ENCODE measurements around the gene KANSL1.

KANSL1 gene

DNA sequence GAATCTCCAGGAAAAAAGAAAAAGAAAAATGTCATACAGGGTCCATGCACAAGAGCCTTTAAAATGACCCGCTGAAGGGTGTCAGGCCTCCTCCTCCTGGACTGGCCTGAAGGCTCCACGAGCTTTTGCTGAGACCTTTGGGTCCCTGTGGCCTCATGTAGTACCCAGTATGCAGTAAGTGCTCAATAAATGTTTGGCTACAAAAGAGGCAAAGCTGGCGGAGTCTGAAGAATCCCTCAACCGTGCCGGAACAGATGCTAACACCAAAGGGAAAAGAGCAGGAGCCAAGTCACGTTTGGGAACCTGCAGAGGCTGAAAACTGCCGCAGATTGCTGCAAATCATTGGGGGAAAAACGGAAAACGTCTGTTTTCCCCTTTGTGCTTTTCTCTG lies 193.3 kb downstream of the KANSL1 start:
- DNase-seq (ENCODE audit: extremely low read depth, low read depth): no peak

DNA sequence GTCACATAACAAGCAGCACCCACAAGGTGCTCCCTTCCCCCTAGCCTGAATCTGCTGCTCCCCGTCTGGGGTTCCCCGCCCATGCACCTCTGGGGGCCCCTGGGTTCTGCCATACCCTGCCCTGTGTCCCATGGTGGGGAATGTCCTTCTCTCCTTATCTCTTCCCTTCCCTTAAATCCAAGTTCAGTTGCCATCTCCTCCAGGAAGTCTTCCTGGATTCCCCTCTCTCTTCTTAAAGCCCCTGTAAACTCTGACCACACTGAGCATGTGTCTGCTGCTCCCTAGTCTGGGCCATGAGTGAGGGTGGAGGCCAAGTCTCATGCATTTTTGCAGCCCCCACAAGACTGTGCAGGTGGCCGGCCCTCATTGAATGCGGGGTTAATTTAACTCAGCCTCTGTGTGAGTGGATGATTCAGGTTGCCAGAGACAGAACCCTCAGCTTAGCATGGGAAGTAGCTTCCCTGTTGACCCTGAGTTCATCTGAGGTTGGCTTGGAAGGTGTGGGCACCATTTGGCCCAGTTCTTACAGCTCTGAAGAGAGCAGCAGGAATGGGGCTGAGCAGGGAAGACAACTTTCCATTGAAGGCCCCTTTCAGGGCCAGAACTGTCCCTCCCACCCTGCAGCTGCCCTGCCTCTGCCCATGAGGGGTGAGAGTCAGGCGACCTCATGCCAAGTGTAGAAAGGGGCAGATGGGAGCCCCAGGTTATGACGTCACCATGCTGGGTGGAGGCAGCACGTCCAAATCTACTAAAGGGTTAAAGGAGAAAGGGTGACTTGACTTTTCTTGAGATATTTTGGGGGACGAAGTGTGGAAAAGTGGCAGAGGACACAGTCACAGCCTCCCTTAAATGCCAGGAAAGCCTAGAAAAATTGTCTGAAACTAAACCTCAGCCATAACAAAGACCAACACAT lies 194.0 kb downstream of the KANSL1 start, which contains the start of gene STH:
STH (plus strand) TSS at position 264 of the 913 bp plus-strand sequence; CDS start at position 294, 30 bp downstream.
- TF ChIP-seq, protein P1, sequence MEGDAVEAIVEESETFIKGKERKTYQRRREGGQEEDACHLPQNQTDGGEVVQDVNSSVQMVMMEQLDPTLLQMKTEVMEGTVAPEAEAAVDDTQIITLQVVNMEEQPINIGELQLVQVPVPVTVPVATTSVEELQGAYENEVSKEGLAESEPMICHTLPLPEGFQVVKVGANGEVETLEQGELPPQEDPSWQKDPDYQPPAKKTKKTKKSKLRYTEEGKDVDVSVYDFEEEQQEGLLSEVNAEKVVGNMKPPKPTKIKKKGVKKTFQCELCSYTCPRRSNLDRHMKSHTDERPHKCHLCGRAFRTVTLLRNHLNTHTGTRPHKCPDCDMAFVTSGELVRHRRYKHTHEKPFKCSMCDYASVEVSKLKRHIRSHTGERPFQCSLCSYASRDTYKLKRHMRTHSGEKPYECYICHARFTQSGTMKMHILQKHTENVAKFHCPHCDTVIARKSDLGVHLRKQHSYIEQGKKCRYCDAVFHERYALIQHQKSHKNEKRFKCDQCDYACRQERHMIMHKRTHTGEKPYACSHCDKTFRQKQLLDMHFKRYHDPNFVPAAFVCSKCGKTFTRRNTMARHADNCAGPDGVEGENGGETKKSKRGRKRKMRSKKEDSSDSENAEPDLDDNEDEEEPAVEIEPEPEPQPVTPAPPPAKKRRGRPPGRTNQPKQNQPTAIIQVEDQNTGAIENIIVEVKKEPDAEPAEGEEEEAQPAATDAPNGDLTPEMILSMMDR (IDR thresholded peaks at IDR 0.05; ENCODE audit: low read depth, low read length, missing control alignments): no peak
- DNase-seq (ENCODE audit: extremely low read depth, low read depth): no peak

More for the DNA sequence above, 193.3 kb downstream of the KANSL1 start:
- TF ChIP-seq, protein P1 (IDR thresholded peaks at IDR 0.05; ENCODE audit: low read depth, low read length, missing control alignments): no peak
- H3K4me3 ChIP-seq (replicated peaks; ENCODE audit: low read depth, low read length): no peak overlapping the region

DNA sequence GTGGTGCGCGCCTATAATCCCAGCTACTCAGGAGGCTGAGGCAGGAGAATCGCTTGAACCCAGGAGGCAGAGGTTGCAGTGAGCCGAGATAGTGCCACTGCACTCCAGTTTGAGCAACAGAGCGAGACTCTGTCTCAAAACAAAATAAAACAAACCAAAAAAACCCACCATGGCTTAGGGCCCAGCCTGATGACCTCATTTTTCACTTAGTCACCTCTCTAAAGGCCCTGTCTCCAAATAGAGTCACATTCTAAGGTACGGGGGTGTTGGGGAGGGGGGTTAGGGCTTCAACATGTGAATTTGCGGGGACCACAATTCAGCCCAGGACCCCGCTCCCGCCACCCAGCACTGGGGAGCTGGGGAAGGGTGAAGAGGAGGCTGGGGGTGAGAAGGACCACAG lies 195.6 kb downstream of the KANSL1 start:
- TF ChIP-seq, protein P1 (IDR thresholded peaks at IDR 0.05; ENCODE audit: low read depth, low read length, missing control alignments): no peak
- no peak overlapping the region for H3K4me3 ChIP-seq (replicated peaks; ENCODE audit: low read depth, low read length)
- no peak for DNase-seq (ENCODE audit: extremely low read depth, low read depth)

More for the DNA sequence above, 194.0 kb downstream of the KANSL1 start, which contains the start of gene STH:
- H3K4me3 ChIP-seq (replicated peaks; ENCODE audit: low read depth, low read length): no peak within 1 kb of the TSS

DNA sequence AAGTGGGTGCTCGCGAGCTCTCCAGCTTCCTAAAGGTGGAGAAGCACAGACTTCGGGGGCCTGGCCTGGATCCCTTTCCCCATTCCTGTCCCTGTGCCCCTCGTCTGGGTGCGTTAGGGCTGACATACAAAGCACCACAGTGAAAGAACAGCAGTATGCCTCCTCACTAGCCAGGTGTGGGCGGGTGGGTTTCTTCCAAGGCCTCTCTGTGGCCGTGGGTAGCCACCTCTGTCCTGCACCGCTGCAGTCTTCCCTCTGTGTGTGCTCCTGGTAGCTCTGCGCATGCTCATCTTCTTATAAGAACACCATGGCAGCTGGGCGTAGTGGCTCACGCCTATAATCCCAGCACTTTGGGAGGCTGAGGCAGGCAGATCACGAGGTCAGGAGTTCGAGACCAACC lies 196.1 kb downstream of the KANSL1 start:
- no peak overlapping the region for H3K4me3 ChIP-seq (replicated peaks; ENCODE audit: low read depth, low read length)
- DNase-seq (ENCODE audit: extremely low read depth, low read depth): no peak
- TF ChIP-seq, protein P1 (IDR thresholded peaks at IDR 0.05; ENCODE audit: low read depth, low read length, missing control alignments): no peak

DNA sequence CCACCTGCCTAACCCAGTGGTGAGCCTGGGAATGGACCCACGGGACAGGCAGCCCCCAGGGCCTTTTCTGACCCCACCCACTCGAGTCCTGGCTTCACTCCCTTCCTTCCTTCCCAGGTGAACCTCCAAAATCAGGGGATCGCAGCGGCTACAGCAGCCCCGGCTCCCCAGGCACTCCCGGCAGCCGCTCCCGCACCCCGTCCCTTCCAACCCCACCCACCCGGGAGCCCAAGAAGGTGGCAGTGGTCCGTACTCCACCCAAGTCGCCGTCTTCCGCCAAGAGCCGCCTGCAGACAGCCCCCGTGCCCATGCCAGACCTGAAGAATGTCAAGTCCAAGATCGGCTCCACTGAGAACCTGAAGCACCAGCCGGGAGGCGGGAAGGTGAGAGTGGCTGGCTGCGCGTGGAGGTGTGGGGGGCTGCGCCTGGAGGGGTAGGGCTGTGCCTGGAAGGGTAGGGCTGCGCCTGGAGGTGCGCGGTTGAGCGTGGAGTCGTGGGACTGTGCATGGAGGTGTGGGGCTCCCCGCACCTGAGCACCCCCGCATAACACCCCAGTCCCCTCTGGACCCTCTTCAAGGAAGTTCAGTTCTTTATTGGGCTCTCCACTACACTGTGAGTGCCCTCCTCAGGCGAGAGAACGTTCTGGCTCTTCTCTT lies 196.8 kb downstream of the KANSL1 start:
- H3K4me3 ChIP-seq (replicated peaks; ENCODE audit: low read depth, low read length): no peak overlapping the region
- TF ChIP-seq, protein P1 (IDR thresholded peaks at IDR 0.05; ENCODE audit: low read depth, low read length, missing control alignments): no peak
- DNase-seq (ENCODE audit: extremely low read depth, low read depth): no peak

DNA sequence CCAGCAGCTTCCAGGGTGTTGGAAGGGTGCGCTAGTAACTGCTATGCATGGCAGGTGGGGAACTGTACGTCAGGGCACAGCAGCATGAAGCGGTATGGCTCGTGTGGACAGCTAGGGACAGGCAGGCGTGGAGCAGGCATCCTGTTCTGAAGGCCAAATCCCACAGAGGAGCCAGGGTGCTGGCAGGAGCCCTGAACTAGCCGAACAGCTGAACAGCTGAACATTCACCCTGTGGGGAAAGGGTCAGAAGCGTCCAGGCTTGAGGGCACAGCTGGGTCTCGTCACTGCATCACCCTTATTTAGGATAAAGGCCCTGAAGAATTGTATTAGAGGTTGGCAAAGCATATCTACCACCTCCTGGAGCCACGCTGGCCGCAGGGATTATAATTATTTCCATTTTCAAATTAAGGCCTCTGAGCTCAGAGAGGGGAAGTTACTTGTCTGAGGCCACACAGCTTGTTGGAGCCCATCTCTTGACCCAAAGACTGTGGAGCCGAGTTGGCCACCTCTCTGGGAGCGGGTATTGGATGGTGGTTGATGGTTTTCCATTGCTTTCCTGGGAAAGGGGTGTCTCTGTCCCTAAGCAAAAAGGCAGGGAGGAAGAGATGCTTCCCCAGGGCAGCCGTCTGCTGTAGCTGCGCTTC lies 197.5 kb downstream of the KANSL1 start:
- no peak for DNase-seq (ENCODE audit: extremely low read depth, low read depth)
- TF ChIP-seq, protein P1 (IDR thresholded peaks at IDR 0.05; ENCODE audit: low read depth, low read length, missing control alignments): no peak
- H3K4me3 ChIP-seq (replicated peaks; ENCODE audit: low read depth, low read length): no peak overlapping the region
